Esophagus squamous epithelium (tissue), 5 donors: ENCODE results near the gene NDUFAF7. TPM values are rescaled to one million over a fixed set of nuclear protein-coding genes. Genes with fewer than 3 reads are reported as not detected.
"Not testable (repeated sequence)": the region's sequence is repeated elsewhere in the genome, so short reads cannot be mapped to it uniquely, and the experiment has no call there.

Source experiments
- DNase-seq: peaks from one replicate; lab custom pipeline; 2025; lab: John Stamatoyannopoulos, UW
- H3K27ac ChIP-seq, 4 donors: fragments of 200-600 bp; sonication (generic); one replicate each; pipeline ENCODE4 v1.5.1; 2016 to 2019; ENCODE audit warnings: mild to moderate bottlenecking in 1 of 4
- H3K27me3 ChIP-seq, 4 donors: fragments of 200-600 bp; sonication (generic); 1 replicate in 3 of 4; 2 replicates in 1 of 4; pipeline versions ENCODE4 v1.5.1 to v1.6.0; 2017 to 2021; ENCODE audit warnings: antibody characterized with exemption in 1 of 4
- H3K36me3 ChIP-seq, 3 donors: fragments of 200-600 bp; sonication (generic); one replicate each; pipeline ENCODE4 v1.5.1; 2016 to 2019
- H3K4me1 ChIP-seq, 3 donors: fragments of 200-600 bp; sonication (generic); one replicate each; pipeline ENCODE4 v1.5.1; 2017 to 2019
- H3K4me3 ChIP-seq, 4 donors: fragments of 200-600 bp; sonication (generic); 1 replicate in 3 of 4; 2 replicates in 1 of 4; pipeline ENCODE4 v1.5.1; 2016 to 2019; ENCODE audit warnings: mild to moderate bottlenecking in 2 of 4, moderate library complexity in 1 of 4
- H3K9me3 ChIP-seq, 3 donors: fragments of 200-600 bp; sonication (generic); one replicate each; pipeline ENCODE4 v1.5.1; 2016 to 2019
- CTCF ChIP-seq, 6 experiments: fragments of 450-650 bp in 4 of 6; fragments of 200-600 bp in 2 of 6; sonication (generic) in 2 of 6; IDR thresholded peaks; one replicate each; pipeline ENCODE4 v1.5.1; 2016 to 2019; ENCODE audit warnings: antibody characterized with exemption in 6 of 6, mild to moderate bottlenecking in 4 of 6, moderate library complexity in 4 of 6
- POLR2A ChIP-seq, 4 donors: fragments of 450-650 bp; IDR thresholded peaks; one replicate each; pipeline ENCODE4 v1.6.1; 2017; ENCODE audit warnings: antibody characterized with exemption in 4 of 4, mild to moderate bottlenecking in 4 of 4, moderate library complexity in 3 of 4
- WGBS, 2 donors: methylation state at CpG; one replicate each; pipeline ENCODE4 v1.1.5; 2018; 5-methylcytosine and 5-hydroxymethylcytosine counted together
- intact Hi-C: fragments of 100-400 bp; cut with DNase I; formaldehyde crosslinking; loops from one replicate; pipeline ENCODE4 v1.15.0; 2022
- total RNA-seq, 4 donors: library from RNA; depleted of rRNA; stranded (reverse); fragments of >200 nt; gene quantifications; one replicate each; pipeline ENCODE4 v1.1.0, GENCODE V29; 2016
- donor health status: DM: yes; HTN: yes; CAD: no.

The NDUFAF7 gene
- total RNA-seq, 4 donors from 2014 or later: 8.3 to 12.6 (median 8.9) TPM

DNA sequence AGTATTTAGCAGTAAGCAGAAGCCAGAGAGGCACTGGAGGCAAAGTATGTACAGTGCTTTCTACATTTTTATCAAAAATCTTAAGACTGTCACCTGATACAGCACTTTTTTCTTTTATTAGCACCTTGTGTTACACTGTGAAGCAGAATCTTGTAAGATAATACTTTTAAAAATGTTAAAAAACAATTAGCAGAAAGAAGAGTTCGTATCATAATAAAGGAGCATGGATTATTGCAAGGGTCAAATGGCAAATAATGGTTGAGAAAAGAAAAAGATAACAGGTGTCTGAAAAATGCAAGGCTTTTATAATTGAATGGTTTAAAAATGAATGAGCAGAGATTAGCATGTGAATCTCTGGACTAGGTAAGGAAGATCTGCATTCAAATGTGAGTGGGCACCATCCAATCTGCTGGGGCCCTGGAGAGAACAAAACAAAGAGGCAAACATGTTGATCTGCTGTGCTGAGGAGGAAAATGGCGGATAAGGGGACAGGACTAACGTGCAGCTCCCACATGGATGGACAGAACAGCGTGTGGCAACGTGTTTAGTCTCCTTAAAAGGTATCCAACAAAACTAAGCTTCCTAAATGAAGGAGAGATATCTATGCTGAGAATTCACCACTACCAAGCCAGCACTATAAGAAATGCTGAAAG is 25.6 kb upstream of the NDUFAF7 start:
- Histone ChIP-seq H3K4me1 (no peaks in the 10 kb centered on the region), H3K36me3 (peaks cover 0 to 100% (median 27%) of the 10 kb centered on the region in 3 donors), H3K9me3 (peaks cover 0 to 26% (median 5%) of the 10 kb centered on the region in 3 donors), H3K27ac (no peak overlapping the region), H3K4me3 (no peak overlapping the region), H3K27me3 (no peaks in the 10 kb centered on the region)
- intact Hi-C loops: no loop called here
- 90 to 93% methylated on average over 5 of the region's 5 CpGs for WGBS, 2 donors
- no peak for DNase-seq
- TF ChIP-seq POLR2A (IDR thresholded peaks at IDR 0.05) (no peak), CTCF (IDR thresholded peaks at IDR 0.05) (no peak)

- 95 to 96% methylated on average over 2 of the region's 2 CpGs for WGBS, 2 donors
- intact Hi-C loops, DNase-seq, H3K27ac ChIP-seq, H3K4me1 ChIP-seq, H3K4me3 ChIP-seq, H3K27me3 ChIP-seq: not testable (repeated sequence)
- Histone ChIP-seq H3K36me3 (peaks cover 0 to 100% (median 29%) of the 10 kb centered on the region in 3 donors), H3K9me3 (peaks cover 0 to 26% (median 5%) of the 10 kb centered on the region in 3 donors)
Measured at GRCh38 chr2:37206760-37207159, 24.7 kb upstream of the NDUFAF7 start.

DNA sequence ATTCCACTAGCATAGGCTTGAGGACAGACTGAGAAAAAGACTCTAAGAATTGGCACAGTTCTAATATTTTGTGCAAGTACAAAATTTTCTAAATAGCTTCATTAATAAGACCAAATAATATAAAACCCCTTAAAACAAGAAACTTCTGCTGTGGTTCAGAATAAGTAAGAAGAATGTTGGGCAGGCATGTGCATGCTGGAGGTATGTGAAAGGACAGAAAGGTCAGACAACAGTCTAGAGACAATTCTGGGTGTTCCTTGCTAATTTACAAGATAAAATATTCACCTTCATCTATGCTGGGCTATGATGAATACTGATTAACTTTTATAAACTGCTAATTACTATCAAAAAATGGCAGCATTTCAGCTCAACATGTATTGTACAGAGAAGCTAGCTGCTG is 20.2 kb upstream of the NDUFAF7 start:
- Histone ChIP-seq H3K4me3 (no peak overlapping the region), H3K4me1 (peaks cover 2 to 9% (median 6%) of the 10 kb centered on the region in 3 donors), H3K36me3 (peaks cover 0 to 100% (median 17%) of the 10 kb centered on the region in 3 donors), H3K9me3 (peaks cover 0 to 23% (median 3%) of the 10 kb centered on the region in 3 donors), H3K27me3 (no peaks in the 10 kb centered on the region), H3K27ac (no peak overlapping the region)
- no peak for DNase-seq
- intact Hi-C loops: no loop called here
- TF ChIP-seq POLR2A (IDR thresholded peaks at IDR 0.05): no peak
- TF ChIP-seq CTCF (IDR thresholded peaks at IDR 0.05): no peak

DNA sequence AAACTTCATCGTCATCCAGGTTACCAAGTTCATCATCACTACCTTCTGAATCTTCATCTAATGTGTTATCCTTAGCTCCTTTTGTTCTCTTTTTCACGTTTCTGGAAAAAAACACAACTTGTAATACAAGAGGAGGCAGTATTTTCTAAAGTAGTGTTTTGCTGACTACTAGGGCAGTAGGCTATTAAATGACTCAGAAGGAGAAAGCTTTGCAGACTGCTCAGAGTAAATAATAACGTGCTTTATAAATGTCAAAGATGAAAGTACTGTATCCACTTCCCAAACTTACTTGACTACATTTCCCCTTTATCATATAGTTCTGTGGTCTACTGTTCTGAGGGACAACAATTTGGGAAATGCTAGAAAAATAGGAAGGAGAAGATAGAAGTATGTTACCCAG is 19.5 kb upstream of the NDUFAF7 start:
- peaks cover 2 to 9% (median 6%) of the 10 kb centered on the region in 3 donors for H3K4me1 ChIP-seq

DNA sequence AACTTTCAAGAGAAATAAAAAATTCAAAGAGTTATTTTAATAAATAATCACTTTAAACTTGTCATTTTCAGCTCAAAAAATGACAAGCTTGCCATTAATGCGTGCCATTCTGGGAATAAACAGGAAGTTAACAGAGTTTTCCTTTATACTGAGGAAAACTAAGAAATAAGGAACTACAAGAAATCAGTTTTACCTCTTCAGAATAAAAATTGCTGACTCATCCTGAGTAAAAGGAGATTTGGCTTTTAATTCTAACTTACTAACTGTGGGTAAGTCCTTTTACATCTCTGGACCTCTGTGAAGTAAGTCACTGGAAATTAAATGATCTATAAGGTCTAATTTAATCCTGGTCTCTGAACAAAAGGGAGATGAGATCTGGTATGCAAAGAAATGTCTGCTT is 16.2 kb upstream of the NDUFAF7 start:
- Histone ChIP-seq H3K36me3 (peaks cover 0 to 97% (median 5%) of the 10 kb centered on the region in 3 donors), H3K27ac (peak overlapping the region in 3 of 4 donors; percentile 21 to 57 (median 23)), H3K4me3 (no peak overlapping the region), H3K4me1 (peaks cover 6 to 31% (median 10%) of the 10 kb centered on the region in 3 donors), H3K27me3 (no peaks in the 10 kb centered on the region), H3K9me3 (no peaks in the 10 kb centered on the region)
- WGBS, 2 donors: 75 to 77% methylated on average over 1 of the region's 1 CpG
- DNase-seq: no peak
- no peak for TF ChIP-seq POLR2A (IDR thresholded peaks at IDR 0.05)
- intact Hi-C loops: no loop called here

More for the DNA sequence above, 19.5 kb upstream of the NDUFAF7 start:
- DNase-seq: no peak
- Histone ChIP-seq H3K9me3 (peaks cover 0 to 19% (median 0%) of the 10 kb centered on the region in 3 donors), H3K4me3 (no peak overlapping the region), H3K27me3 (no peaks in the 10 kb centered on the region), H3K27ac (no peak overlapping the region), H3K36me3 (peaks cover 0 to 100% (median 17%) of the 10 kb centered on the region in 3 donors)
- intact Hi-C loops: no loop called here
- no peak for TF ChIP-seq CTCF (IDR thresholded peaks at IDR 0.05)
- TF ChIP-seq POLR2A (IDR thresholded peaks at IDR 0.05): no peak
- WGBS, 2 donors: 53 to 65% methylated on average over 3 of the region's 3 CpGs

DNA sequence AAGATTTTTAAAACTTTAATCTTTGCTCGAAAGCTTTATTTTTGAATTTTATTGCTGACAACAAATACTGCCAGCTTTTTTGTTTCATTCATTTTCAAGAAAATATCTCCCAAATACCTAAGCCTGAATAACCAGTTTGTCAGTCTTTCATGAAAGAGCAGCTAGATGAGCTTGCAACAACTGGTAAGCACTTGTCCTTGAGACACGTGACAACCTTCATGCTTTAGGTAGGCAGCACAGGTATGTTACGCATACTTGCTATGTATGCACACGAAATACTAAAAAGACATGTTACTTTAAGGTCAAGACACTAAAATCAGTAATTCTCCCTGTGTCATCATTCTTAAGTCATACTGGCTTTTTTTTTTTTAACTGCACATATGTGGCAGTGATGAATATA is 12.4 kb upstream of the NDUFAF7 start:
- intact Hi-C loops: no loop called here
- Histone ChIP-seq H3K9me3 (no peaks in the 10 kb centered on the region), H3K4me3 (no peak overlapping the region), H3K4me1 (peaks cover 6 to 36% (median 12%) of the 10 kb centered on the region in 3 donors), H3K36me3 (peaks cover 0 to 96% (median 9%) of the 10 kb centered on the region in 3 donors), H3K27ac (peak overlapping the region in 3 of 4 donors; percentile 66 to 77 (median 66)), H3K27me3 (no peaks in the 10 kb centered on the region)
- TF ChIP-seq POLR2A (IDR thresholded peaks at IDR 0.05) (no peak), CTCF (IDR thresholded peaks at IDR 0.05) (no peak)
- 31 to 58% methylated on average over 4 of the region's 4 CpGs for WGBS, 2 donors
- DNase-seq: no peak
